Measurements from ENCODE around the gene TMOD1. TPM values are rescaled to one million over a fixed set of nuclear protein-coding genes. Genes with fewer than 3 reads are reported as not detected.

The TMOD1 gene
- total RNA-seq, 4 donors from 2014 or later: 82.3 to 202 (median 175) TPM

DNA sequence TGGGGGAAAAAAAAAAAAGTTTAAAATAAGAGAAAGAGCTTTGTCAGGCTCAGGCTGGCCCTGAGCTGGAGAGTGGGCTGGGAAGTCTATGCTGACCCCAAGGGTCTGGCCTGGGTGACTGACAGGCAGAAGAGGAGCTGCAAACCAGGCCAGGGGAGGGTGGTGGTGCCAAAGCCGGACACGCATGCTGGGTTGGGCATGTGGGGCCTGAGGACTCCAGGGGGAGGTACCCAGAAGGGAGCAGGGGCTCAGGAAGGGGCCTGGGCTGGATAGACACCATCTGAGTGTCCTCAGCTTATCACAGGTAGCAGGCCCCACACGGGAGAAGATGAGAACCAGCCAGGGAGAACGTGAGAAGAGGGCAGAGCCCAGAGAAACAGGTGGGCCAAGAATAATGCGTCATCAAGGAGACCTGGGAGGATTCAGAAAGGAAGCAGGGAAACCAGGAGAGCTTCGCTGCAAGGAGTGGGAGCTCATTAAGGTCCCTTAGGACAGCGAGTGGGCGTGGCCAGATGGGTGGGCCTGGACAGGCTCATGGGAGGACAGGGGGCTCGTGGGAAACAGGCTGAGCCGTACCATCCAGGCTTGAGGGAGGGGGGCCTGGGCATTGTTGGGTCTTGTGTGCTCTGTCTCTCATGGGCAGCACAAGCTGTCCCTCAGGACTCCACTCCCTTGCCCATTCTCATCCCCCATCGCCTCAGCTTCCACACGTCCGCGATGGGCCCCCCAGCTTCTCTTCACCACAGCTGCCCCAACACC is 16.0 kb downstream of the TMOD1 start:
- intact Hi-C loops (cut with DNase I; ENCODE audit: low total_unique reads): no loop called here
- ATAC-seq (no peak), DNase-seq (no peak)
- Histone ChIP-seq H3K4me3 (no peak overlapping the region), H3K27me3 (no peaks in the 10 kb centered on the region), H3K27ac (peak overlapping the region; percentile 89 to 98 (median 96)), H3K9me3 (no peaks in the 10 kb centered on the region), H3K36me3 (no peaks in the 10 kb centered on the region), H3K4me1 (peaks cover 70 to 88% of the 10 kb centered on the region in 2 donors)
- in situ Hi-C loops (cut with MboI; ENCODE audit: low sequenced_read_pairs in 4 of 4): no loop called here
- TF ChIP-seq, protein P1, sequence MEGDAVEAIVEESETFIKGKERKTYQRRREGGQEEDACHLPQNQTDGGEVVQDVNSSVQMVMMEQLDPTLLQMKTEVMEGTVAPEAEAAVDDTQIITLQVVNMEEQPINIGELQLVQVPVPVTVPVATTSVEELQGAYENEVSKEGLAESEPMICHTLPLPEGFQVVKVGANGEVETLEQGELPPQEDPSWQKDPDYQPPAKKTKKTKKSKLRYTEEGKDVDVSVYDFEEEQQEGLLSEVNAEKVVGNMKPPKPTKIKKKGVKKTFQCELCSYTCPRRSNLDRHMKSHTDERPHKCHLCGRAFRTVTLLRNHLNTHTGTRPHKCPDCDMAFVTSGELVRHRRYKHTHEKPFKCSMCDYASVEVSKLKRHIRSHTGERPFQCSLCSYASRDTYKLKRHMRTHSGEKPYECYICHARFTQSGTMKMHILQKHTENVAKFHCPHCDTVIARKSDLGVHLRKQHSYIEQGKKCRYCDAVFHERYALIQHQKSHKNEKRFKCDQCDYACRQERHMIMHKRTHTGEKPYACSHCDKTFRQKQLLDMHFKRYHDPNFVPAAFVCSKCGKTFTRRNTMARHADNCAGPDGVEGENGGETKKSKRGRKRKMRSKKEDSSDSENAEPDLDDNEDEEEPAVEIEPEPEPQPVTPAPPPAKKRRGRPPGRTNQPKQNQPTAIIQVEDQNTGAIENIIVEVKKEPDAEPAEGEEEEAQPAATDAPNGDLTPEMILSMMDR (IDR thresholded peaks at IDR 0.05 in 4 of 5, conservative IDR thresholded peaks at IDR 0.05 in 1 of 5): no peak

DNA sequence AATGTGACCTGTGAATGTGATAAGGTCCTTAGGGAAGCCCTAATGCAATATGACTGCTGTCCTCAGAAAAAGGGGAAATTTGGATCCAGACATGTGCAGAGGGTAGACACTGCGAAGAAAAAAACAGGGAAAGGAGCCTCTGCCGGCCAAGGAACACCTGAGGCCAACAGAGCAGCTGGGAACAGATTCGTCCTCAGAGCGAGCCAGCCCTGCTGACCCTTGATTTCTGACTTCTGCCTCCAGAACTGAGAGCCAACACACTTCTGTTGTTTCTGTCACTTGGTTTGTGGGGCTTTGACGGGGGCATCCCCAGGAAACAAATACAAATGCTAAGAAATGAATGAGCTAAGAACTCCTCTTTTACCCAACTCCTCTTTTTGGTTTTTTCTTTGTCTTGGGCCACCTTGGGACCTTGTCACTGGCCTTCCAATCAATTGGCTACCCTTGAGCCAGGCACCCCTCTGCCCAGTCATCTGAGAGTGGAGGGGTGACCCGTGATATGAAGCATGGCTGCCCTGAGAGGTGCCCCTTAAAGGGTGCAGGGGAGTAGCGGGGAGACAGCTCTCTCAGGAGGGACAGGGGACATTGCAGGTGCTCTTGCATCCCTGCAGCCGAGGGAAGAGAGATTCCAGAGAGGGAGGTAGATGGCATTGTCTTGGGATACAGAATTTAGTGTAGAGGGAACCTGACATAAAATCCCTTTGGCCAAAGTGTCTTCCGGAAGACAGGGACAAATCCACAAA is 16.9 kb downstream of the TMOD1 start:
- H3K9me3 ChIP-seq: no peaks in the 10 kb centered on the region
- no peaks in the 10 kb centered on the region for H3K36me3 ChIP-seq
- no peak overlapping the region for H3K4me3 ChIP-seq
- ATAC-seq (no peak), DNase-seq (no peak)
- peak overlapping the region; percentile 89 to 98 (median 96) for H3K27ac ChIP-seq
- in situ Hi-C loops (cut with MboI; ENCODE audit: low sequenced_read_pairs in 4 of 4) (no loop called here), intact Hi-C loops (cut with DNase I; ENCODE audit: low total_unique reads) (no loop called here)
- no peaks in the 10 kb centered on the region for H3K27me3 ChIP-seq
- no peak for TF ChIP-seq POLR2A (IDR thresholded peaks at IDR 0.05)
- TF ChIP-seq, protein P1 (IDR thresholded peaks at IDR 0.05 in 4 of 5, conservative IDR thresholded peaks at IDR 0.05 in 1 of 5): no peak
- H3K4me1 ChIP-seq: peaks cover 78 to 96% of the 10 kb centered on the region in 2 donors

DNA sequence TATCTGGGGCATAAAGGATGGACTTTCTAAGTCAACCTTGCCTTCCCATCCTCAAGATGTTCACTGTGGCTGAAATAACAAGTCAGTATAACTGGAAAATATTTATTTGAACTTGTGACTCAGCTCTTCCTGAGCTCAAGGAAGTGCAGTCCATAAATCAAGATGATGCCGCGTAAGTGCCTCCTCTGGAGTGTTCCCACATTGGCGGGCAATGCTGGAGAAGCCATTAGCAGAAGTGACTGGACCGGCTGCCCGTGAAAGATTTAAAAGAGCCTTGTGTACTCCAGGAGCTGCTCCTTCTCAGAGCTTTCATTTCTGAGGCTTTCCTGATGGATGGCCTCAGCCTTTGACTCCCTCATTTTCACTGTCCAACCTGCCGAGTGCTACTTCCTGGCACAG is 17.4 kb downstream of the TMOD1 start:
- H3K36me3 ChIP-seq: no peaks in the 10 kb centered on the region
- H3K4me3 ChIP-seq: peak overlapping the region in 1 of 4 donors; percentile 31
- TF ChIP-seq POLR2A (IDR thresholded peaks at IDR 0.05): no peak
- TF ChIP-seq, protein P1 (IDR thresholded peaks at IDR 0.05 in 4 of 5, conservative IDR thresholded peaks at IDR 0.05 in 1 of 5): no peak
- intact Hi-C loops (cut with DNase I; ENCODE audit: low total_unique reads) (no loop called here), in situ Hi-C loops (cut with MboI; ENCODE audit: low sequenced_read_pairs in 4 of 4) (no loop called here)
- no peaks in the 10 kb centered on the region for H3K27me3 ChIP-seq
- peak; percentile 71 to 77 for DNase-seq
- peak; percentile 62 to 75 for ATAC-seq
- H3K27ac ChIP-seq: peak overlapping the region; percentile 89 to 98 (median 96)
- peaks cover 83 to 97% of the 10 kb centered on the region in 2 donors for H3K4me1 ChIP-seq
- no peaks in the 10 kb centered on the region for H3K9me3 ChIP-seq

DNA sequence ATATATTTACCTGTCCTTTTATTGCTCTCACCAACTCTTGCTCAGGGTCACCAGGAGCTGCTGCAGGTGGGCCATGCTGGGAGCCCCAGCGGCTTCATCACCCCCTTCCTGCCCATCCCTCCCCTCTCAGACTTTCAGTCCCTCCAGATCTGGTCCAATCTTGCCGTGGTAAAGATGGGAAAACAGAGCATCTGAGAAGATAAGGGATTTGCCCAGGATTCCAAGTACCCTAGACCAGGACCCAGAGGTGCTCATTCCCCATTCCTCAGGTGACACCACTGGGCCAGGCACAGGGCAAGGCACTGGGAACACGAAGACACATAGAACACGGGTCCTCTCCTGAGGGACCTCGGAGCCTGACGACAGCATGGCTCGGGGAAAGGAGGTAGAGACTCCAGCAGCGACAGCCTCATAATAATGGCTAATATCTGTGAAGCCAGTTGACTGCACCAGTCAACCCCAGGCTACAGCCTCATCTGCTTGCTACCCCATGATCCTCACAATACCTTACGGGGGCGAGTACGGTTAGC is 18.0 kb downstream of the TMOD1 start:
- in situ Hi-C loops (cut with MboI; ENCODE audit: low sequenced_read_pairs in 4 of 4) (no loop called here), intact Hi-C loops (cut with DNase I; ENCODE audit: low total_unique reads) (no loop called here)
- no peak for TF ChIP-seq POLR2A (IDR thresholded peaks at IDR 0.05)
- TF ChIP-seq, protein P1 (IDR thresholded peaks at IDR 0.05 in 4 of 5, conservative IDR thresholded peaks at IDR 0.05 in 1 of 5): no peak
- Histone ChIP-seq H3K36me3 (no peaks in the 10 kb centered on the region), H3K4me1 (peaks cover 89 to 97% of the 10 kb centered on the region in 2 donors), H3K27ac (peak overlapping the region; percentile 89 to 98 (median 96)), H3K27me3 (no peaks in the 10 kb centered on the region), H3K9me3 (no peaks in the 10 kb centered on the region), H3K4me3 (peak overlapping the region in 1 of 4 donors; percentile 31)
- ATAC-seq: no peak
- no peak for DNase-seq

Data from gastrocnemius medialis (tissue), 4 donors.